NB4 (cell line): ENCODE data around the gene HPN.

ENCODE experiments used
- MYC ChIP-seq: IDR thresholded peaks from 2 replicates; pipeline ENCODE4 v1.6.1; 2011; ENCODE audit warnings: low read depth, low read length
- POLR2A ChIP-seq: IDR thresholded peaks from 2 replicates; pipeline ENCODE4 v1.6.1; 2011; ENCODE audit warnings: mild to moderate bottlenecking; ENCODE audit not compliant: insufficient read length; ENCODE audit errors: extremely low read depth
- TF ChIP-seq, protein P1 (sequence below): IDR thresholded peaks from one replicate; pipeline ENCODE4 v1.5.1; 2012; ENCODE audit warnings: low read depth, low read length

DNA sequence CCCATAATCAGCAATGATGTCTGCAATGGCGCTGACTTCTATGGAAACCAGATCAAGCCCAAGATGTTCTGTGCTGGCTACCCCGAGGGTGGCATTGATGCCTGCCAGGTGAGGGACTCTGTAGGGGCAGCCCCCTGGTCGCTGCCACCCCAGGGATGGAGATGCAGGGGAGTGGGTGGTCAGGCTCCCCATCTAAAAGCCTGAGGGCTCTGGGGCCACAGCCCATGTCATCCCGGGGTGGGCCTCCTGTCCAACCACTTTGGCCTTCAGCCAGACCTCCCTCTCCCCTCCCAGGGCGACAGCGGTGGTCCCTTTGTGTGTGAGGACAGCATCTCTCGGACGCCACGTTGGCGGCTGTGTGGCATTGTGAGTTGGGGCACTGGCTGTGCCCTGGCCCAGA, 24.1 kb downstream of the HPN start:
- TF ChIP-seq, protein P1, sequence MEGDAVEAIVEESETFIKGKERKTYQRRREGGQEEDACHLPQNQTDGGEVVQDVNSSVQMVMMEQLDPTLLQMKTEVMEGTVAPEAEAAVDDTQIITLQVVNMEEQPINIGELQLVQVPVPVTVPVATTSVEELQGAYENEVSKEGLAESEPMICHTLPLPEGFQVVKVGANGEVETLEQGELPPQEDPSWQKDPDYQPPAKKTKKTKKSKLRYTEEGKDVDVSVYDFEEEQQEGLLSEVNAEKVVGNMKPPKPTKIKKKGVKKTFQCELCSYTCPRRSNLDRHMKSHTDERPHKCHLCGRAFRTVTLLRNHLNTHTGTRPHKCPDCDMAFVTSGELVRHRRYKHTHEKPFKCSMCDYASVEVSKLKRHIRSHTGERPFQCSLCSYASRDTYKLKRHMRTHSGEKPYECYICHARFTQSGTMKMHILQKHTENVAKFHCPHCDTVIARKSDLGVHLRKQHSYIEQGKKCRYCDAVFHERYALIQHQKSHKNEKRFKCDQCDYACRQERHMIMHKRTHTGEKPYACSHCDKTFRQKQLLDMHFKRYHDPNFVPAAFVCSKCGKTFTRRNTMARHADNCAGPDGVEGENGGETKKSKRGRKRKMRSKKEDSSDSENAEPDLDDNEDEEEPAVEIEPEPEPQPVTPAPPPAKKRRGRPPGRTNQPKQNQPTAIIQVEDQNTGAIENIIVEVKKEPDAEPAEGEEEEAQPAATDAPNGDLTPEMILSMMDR = no peak
- TF ChIP-seq MYC = no peak
- no peak for TF ChIP-seq POLR2A
